Osteocyte (in vitro differentiated cells): Measurements from ENCODE around the gene ARID3C. TPM values are rescaled to one million over a fixed set of nuclear protein-coding genes. Genes with fewer than 3 reads are reported as not detected.
A peak's percentile ranks its signal among the peaks of the same experiment; 100 is the strongest.

Experiments used
- DNase-seq: peaks from one replicate; pipeline ENCODE4 v3.0.0; 2021; ENCODE audit warnings: mixed read lengths; ENCODE audit not compliant: unreplicated experiment; ENCODE audit errors: extremely low spot score
- H3K27ac Mint-ChIP-seq: one replicate; pipeline ENCODE4 v1.8.0; 2021; ENCODE audit warnings: mild to moderate bottlenecking, mixed read lengths; ENCODE audit not compliant: unreplicated experiment
- H3K27me3 Mint-ChIP-seq: one replicate; pipeline ENCODE4 v1.8.0; 2021; ENCODE audit warnings: mixed read lengths; ENCODE audit not compliant: unreplicated experiment
- H3K36me3 Mint-ChIP-seq: one replicate; pipeline ENCODE4 v1.8.0; 2021; ENCODE audit warnings: mixed read lengths; ENCODE audit not compliant: unreplicated experiment
- H3K4me1 Mint-ChIP-seq: one replicate; pipeline ENCODE4 v1.8.0; 2021; ENCODE audit warnings: mixed read lengths; ENCODE audit not compliant: unreplicated experiment
- H3K4me3 Mint-ChIP-seq: one replicate; pipeline ENCODE4 v1.8.0; 2021; ENCODE audit warnings: mild to moderate bottlenecking, moderate library complexity, mixed read lengths; ENCODE audit not compliant: unreplicated experiment
- H3K9me3 Mint-ChIP-seq: one replicate; pipeline ENCODE4 v1.8.0; 2021; ENCODE audit warnings: mixed read lengths; ENCODE audit not compliant: unreplicated experiment
- CTCF ChIP-seq: fragments of 200-600 bp; sonication (generic); IDR thresholded peaks from 2 replicates; pipeline ENCODE4 v1.5.0; 2021; ENCODE audit warnings: antibody characterized with exemption, mild to moderate bottlenecking, moderate library complexity
- total RNA-seq: library from RNA; stranded (reverse); gene quantifications from 2 replicates; pipeline ENCODE4 v1.2.1, GENCODE V29; 2021

Gene ARID3C
- total RNA-seq, 1 donor from 2014 or later, result not detected

GRCh38 chr9:34603610-34604231 lies 25.1 kb downstream of the ARID3C start:
- DNase-seq, result peak; percentile 92
- peaks cover 25% of the 10 kb centered on the region for H3K27me3 Mint-ChIP-seq

GRCh38 chr9:34601937-34602573 lies 26.8 kb downstream of the ARID3C start:
- Mint-ChIP-seq H3K4me3 (no peak overlapping the region), H3K4me1 (no peaks in the 10 kb centered on the region), H3K27me3 (peaks cover 34% of the 10 kb centered on the region), H3K27ac (no peak overlapping the region), H3K9me3 (no peaks in the 10 kb centered on the region), H3K36me3 (no peaks in the 10 kb centered on the region)
- no peak for TF ChIP-seq CTCF
- DNase-seq, result no peak

More at GRCh38 chr9:34603610-34604231, 25.1 kb downstream of the ARID3C start:
- TF ChIP-seq CTCF, result peak; percentile 97
- H3K4me3 Mint-ChIP-seq, result no peak overlapping the region
- no peaks in the 10 kb centered on the region for H3K4me1 Mint-ChIP-seq
- no peaks in the 10 kb centered on the region for H3K36me3 Mint-ChIP-seq
- no peak overlapping the region for H3K27ac Mint-ChIP-seq
- no peaks in the 10 kb centered on the region for H3K9me3 Mint-ChIP-seq

- H3K9me3 Mint-ChIP-seq, result no peaks in the 10 kb centered on the region
- DNase-seq, result no peak
- TF ChIP-seq CTCF, result no peak
These were observed 28.0 kb downstream of the ARID3C start for GRCh38 chr9:34600908-34601307.

GRCh38 chr9:34599546-34599945 lies 29.3 kb downstream of the ARID3C start:
- no peaks in the 10 kb centered on the region for H3K36me3 Mint-ChIP-seq
- H3K27ac Mint-ChIP-seq, result no peak overlapping the region
- TF ChIP-seq CTCF, result no peak
- H3K4me3 Mint-ChIP-seq, result no peak overlapping the region
- peaks cover 36% of the 10 kb centered on the region for H3K27me3 Mint-ChIP-seq
- H3K9me3 Mint-ChIP-seq, result no peaks in the 10 kb centered on the region
- no peaks in the 10 kb centered on the region for H3K4me1 Mint-ChIP-seq
- DNase-seq, result no peak

More at GRCh38 chr9:34600908-34601307, 28.0 kb downstream of the ARID3C start:
- Mint-ChIP-seq H3K27me3 (peaks cover 43% of the 10 kb centered on the region), H3K4me3 (no peak overlapping the region), H3K36me3 (no peaks in the 10 kb centered on the region), H3K4me1 (no peaks in the 10 kb centered on the region), H3K27ac (no peak overlapping the region)

- Mint-ChIP-seq H3K9me3 (no peaks in the 10 kb centered on the region), H3K27ac (no peak overlapping the region), H3K27me3 (peaks cover 49% of the 10 kb centered on the region), H3K4me3 (no peak overlapping the region), H3K4me1 (peaks cover 22% of the 10 kb centered on the region), H3K36me3 (no peaks in the 10 kb centered on the region)
- no peak for TF ChIP-seq CTCF
- no peak for DNase-seq
These were observed 34.7 kb downstream of the ARID3C start for GRCh38 chr9:34594177-34594576.
